Spleen (tissue), 7 donors: Measurements from ENCODE around the gene SBF1.
A peak's percentile ranks its signal among the peaks of the same experiment; 100 is the strongest.

Experiments
- POLR2A ChIP-seq, 3 donors: fragments of 450-650 bp; IDR thresholded peaks; one replicate each; pipeline ENCODE4 v1.5.1; 2017; ENCODE audit warnings: antibody characterized with exemption in 3 of 3, mild to moderate bottlenecking in 1 of 3
- POLR2AphosphoS5 ChIP-seq, 3 donors: sonication (generic); formaldehyde crosslinking; IDR thresholded peaks; one replicate each; pipeline ENCODE4 v1.5.1; 2017; ENCODE audit warnings: antibody characterized with exemption in 3 of 3
- TF ChIP-seq, protein P1 (sequence below), 11 experiments: fragments of 200-600 bp in 7 of 11; fragments of 450-650 bp in 4 of 11; sonication (generic) in 4 of 11; IDR thresholded peaks in 8 of 11; conservative IDR thresholded peaks in 3 of 11; 1 replicate in 7 of 11; 2 replicates in 4 of 11; pipeline versions ENCODE4 v1.4.0 to v1.8.0; 2016 to 2021; ENCODE audit warnings: antibody characterized with exemption in 11 of 11, inconsistent platforms in 4 of 11, mild to moderate bottlenecking in 1 of 11
- donor health status: DM: no; HTN: no; CAD: no; lungs with moderate emphysema.
- donor health status: DM: no; HTN: no; CAD: no.
- donor health status: DM: no; HTN: no; CAD: no.

DNA sequence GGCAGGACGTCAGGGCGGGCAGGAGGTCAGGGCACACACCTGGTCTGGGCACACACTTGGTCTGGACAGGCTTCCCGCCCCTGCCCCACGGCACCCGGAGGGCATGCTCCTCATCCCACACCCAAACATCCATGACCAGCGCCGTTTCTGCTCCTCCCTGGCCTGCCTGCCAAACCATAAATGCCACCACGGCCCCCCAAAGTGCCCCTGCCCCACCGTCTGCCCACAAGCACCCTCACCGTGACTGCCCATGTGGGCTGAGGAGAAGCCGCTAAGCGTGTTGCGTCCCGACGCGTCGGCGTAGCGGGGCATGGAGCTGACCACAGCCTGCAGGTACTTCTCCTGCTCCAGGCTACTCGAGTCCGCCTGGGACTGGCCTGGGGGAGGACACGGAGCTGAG is 15.8 kb downstream of the SBF1 start:
- TF ChIP-seq, protein P1, sequence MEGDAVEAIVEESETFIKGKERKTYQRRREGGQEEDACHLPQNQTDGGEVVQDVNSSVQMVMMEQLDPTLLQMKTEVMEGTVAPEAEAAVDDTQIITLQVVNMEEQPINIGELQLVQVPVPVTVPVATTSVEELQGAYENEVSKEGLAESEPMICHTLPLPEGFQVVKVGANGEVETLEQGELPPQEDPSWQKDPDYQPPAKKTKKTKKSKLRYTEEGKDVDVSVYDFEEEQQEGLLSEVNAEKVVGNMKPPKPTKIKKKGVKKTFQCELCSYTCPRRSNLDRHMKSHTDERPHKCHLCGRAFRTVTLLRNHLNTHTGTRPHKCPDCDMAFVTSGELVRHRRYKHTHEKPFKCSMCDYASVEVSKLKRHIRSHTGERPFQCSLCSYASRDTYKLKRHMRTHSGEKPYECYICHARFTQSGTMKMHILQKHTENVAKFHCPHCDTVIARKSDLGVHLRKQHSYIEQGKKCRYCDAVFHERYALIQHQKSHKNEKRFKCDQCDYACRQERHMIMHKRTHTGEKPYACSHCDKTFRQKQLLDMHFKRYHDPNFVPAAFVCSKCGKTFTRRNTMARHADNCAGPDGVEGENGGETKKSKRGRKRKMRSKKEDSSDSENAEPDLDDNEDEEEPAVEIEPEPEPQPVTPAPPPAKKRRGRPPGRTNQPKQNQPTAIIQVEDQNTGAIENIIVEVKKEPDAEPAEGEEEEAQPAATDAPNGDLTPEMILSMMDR (IDR thresholded peaks at IDR 0.05 in 8 of 11, conservative IDR thresholded peaks at IDR 0.05 in 3 of 11): no peak
- no peak for TF ChIP-seq POLR2A (IDR thresholded peaks at IDR 0.05)
- TF ChIP-seq POLR2AphosphoS5 (IDR thresholded peaks at IDR 0.05): peak in 2 of 3 donors; percentile 7 to 43
